ENCODE data around the gene MYLK.
"Not testable (repeated sequence)": the region's sequence is repeated elsewhere in the genome, so short reads cannot be mapped to it uniquely, and the experiment has no call there.

The MYLK gene

DNA sequence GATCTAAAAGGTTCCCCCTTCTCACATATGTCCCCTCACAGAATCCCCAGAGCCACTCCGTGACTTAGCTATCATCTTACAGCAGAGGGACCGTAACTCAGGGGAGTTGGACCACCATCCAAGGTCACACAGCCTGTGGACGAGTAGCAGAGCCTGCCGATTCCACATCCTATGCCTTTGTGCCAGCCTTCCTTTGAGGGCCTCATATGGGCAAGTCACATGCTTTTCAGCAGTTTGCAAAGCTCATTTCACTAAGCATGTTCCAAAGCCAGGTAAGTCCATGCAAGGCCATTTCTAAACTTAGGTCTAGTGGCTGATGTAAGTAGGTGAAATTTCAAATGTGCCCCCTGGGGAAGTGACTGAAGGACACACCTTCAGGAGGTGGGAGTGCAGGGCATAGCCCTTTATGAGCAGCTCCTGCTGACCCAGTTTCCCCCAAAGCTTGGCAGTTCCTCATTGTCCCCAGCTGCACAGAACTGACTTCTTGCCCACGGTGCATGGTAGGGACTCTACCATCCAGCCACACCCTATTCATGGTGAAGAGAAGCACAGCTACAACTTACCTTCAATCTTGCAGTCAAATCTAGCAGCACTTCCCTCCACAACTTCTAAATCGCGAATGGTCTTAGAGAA, 265.9 kb downstream of the MYLK start:
- no peak for DNase-seq

DNA sequence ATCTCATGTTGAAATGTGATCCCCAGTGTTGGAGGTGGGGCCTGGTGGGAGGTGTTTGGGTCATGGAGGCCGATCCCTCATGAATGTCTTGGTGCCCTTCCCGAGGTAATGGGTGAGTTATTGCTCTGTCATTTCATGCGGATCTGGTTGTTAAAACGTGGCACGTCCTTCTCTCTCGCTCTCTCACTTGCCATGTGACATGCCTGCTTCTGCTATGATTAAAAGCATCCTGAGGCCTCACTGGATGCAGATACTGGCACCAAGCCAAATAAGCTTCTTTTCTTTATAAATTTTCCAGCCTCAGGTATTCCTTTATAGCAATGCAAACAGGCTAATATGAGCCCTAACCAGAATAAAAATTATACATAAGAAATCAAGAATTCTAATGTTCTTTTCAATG, 267.5 kb downstream of the MYLK start:
- no peak for DNase-seq

DNA sequence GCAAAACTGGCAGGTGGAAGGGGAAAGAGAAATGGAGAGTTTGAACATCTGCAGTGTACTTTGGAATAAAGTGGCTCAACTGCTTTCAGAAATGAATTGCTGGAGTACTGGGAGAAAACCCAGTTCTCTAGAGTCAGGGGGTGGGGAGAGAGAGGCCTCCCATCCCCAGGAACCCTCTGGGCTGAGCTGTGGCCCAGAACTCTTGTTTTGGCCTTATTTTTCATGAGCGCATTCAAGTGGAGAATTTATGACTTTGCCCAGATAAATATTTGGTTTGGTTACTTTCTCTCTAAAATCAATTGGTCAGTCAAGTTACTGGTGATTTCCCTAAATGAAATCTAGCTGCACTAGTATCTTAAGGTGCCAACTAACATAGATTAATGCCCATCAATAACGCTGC, 270.6 kb downstream of the MYLK start:
- DNase-seq, result no peak

DNA sequence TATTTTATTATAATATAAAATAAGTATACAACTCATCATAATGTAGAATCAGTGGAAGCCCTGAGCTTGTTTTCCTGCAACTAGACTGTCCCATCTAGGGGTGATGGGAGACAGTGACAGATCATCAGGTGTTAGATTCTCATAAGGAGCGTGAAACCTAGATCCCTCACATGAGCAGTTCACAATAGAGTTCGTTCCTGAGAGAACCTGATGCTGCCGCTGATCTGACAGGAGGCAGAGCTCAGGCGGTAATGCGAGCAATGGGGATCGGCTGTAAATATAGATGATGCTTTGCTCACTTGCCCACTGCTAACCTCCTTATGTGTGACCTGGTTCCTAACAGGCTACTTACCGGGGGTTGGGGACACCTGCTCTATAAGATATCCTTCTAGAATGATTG, 272.5 kb downstream of the MYLK start:
- not testable (repeated sequence) for DNase-seq

DNA sequence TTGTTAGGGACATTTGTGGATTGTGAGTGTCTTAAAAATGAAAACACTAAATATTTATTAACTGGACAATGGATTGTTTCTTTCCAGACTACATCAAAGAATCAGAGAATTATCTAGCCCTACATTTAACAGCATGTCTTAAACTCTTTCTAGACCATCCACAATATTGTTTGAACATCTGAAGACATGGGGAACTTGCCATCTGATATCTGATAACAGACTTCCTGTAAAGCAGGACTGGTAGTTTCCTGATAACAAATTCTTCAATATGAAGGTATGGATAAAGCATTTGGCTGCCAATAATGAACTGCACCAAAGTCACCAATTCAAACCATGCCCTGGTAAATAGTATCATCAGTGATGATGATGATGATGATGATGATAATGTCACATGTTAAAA, 273.1 kb downstream of the MYLK start:
- DNase-seq, result no peak

DNA sequence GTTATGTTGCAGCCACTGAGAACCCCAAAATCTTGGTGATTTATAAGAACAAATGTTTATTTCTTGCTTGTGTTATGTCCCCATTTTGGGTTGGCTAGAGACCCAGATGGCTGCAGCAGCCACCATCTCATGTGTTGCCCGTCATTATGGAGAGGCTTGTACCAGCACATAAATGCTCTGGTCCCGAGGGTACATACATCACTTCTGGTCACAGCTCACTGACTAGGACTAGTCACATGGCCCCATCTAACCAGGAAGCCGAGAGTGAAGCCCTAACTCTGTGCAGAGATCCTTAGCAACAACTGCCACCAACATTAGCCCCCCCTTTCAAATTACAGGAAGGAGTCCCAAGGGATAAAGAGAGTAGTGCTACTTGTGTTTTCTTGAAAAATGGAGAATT, 273.8 kb downstream of the MYLK start:
- DNase-seq, result no peak

DNA sequence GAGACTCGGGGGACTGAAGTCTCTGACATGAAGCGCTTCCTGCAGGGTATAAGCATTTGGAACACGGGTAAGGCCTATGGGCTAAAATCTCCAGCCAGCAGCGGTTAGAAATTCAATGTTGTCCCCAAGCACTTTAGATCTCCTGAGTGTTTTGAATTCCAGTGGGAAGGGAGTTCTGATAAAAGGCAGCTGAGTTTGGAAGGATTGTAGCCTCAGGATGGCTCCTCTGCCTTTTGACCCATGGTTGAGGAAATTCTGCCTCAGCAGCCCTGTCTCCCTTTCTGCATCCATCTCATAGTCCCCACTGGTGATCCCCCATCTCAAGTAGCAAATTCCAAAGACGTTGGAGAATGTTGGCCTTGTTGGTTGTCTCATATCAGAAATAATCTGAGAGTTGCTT, 275.1 kb downstream of the MYLK start:
- DNase-seq, result no peak

DNA sequence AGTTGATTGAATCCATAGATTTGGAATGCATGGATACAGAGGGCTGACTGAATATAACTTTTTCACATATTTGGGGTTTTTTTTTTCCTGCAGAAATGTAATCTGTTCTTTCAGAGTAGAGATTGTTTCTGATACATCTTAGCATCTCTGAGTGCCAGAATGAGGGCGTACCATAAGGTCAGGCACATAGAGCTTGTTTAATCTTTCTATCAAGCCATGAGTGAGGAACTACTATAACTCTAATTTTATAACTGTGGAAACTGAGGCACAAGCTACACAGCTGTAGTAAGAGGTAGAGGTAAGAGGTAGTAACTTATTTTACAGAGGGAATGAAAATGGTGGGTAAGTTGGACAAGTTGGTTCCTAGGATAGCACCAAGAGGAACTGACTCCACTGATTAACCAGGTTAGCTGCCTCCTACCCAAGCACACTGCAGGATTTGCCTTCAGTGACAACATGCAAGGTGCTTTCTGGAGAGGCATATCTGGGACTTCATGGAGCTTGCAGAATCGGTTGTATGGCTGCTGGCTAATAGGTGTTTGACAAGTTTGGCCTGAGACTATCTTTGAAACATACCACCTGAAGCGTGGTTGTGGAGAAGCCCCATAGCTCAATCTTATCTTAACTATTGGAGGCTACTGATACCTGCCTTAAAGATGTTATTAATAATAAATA, 275.7 kb downstream of the MYLK start:
- no peak for DNase-seq

DNA sequence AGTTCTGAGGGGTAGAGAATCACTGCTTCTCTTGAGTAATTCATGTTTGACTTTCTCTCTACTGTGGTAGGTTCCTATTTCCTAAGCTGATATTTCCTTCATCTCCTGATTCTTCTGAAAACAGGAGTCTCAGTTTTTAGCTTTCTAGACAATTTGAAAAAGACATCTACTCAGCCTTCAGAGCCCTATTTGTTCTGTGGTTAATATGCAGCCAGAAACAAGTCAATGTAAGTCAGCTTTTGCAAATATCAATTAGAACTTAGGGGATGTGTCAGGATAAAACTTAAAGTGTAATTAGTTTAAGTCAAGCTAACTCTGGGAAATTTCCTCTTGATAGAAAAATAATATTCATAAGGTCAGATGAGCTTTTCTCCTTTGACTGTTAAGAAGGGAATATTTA, 277.6 kb downstream of the MYLK start:
- DNase-seq, result no peak

DNA sequence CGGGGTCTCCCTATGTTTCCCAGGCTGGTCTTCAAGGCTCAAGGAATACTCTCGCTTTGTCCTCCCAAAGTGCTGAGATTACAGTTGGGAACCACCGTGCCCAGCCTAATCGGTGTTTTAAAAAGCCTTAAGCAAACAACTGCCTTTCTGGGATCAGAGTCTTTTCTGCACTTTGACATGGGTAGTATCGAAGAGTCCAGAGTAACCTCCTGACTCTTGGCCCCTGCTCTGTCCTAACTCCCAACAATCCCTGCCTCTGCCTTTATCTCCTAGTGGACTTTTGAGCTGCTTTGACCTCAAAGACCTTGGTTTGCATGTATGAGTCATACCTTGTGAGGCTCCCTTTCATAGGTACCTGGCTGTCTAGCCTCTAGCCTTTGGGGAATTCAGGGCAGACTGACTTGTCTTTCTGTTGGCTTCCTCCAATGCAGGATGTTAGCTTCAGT, 278.3 kb downstream of the MYLK start:
- DNase-seq, result no peak

DNA sequence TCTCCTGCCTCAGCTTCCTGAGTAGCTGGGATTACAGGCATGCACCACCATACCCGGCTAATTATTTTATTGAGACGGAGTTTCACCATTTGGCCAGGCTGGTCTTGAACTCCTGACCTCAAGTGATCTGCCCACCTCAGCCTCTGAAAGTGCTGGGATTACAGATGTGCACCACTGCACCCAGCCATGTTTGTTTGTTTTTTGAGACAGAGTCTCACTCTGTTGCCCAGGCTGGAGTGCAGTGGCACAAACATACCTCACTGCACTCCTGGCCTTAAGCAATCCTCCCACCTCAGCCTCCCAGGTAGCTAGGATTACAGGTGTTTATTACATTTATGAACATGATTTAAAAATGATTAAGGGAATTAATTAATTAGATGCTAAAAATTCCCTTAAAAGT, 281.0 kb downstream of the MYLK start:
- not testable (repeated sequence) for DNase-seq

DNA sequence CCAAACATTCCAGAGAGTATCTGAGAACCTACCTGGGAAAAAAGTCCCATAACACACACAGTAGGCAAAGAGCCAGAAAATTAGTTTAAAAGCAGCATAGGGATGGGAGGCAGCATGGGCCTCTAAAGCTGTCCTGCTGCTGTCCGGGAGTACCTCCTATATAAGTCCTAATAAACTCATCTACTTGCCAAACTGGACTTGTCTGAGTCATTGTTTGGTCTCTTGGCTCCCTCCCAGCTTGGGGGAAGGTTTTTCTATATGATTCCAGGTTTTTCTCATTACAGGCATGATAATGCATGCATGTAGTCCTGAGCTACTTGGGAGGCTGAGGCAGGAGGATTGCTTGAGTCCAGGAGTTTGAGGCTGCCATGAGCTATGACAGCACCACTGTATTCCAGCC, 281.8 kb downstream of the MYLK start:
- DNase-seq, result no peak

DNA sequence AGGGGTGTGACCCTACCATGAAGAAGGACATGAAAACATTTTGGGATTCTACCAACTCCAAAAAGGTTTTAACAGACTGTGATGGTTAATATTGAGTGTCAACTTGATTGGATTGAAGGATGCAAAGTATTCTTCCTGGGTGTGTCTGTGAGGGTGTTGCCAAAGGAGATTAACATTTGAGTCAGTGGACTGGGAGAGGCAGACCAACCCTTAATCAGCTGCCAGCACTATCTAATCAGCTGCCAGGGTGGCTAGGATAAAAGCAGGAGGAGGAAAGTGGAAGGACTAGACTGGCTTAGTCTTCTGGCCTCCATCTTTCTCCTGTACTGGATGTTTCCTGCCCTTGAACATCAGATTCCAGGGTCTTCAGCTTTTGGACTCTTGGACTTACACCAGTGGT, 283.3 kb downstream of the MYLK start:
- DNase-seq, result not testable (repeated sequence)

DNA sequence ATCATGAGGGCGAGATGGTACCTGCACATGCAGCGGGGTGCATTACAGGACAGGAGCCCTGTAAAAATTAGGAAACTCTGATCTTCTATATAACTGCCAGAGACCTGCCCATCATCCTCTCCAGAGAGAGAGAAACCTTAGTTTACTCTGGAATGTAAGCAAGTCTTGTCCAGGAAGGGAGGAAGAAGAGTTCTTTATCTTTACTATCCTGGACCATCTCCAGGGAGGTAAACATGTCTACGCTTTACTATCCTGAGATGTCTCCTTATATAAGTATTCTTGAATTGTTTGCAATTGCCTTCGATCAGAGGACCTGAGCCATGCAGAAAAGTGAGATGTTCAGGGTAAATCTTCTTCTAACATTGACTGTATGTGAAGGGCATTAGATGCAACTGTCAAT, 286.6 kb downstream of the MYLK start:
- DNase-seq, result no peak

DNA sequence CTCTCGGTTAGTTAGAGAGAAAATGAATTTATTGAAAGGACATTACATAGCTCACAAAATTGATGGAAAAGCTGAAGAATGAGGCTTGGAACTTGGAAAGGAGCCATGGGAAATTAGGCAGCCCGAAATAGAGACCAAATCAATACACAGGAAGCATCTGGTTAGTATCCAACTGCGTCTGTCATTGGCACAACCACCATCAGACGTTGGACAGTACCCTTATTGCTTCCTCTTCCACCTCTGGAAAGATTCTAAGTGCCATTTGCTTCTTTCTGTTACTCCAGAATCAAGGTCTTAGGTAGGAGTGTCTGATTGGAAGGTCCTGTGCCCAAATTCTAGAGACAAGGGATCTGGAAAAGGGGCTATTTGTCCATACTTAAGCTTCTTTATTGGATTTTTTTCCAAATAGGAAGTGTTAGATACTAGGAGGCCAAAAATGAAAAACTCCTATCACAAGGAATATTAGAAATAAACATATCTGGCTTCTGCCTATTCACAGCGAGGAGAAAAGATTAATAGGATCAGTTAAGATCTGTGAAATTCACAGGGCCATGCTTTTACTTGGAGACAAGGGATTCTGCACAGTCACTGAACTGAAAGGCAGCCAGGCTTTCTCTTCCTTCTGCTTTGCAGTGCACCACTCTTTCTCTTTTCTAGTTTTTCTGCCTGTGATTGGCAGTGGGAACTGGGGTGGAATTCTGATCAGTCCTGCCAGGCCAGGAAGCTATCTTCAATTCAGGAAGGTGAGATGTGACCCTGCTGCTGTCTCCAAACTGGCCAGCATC, 288.5 kb downstream of the MYLK start:
- no peak for DNase-seq

DNA sequence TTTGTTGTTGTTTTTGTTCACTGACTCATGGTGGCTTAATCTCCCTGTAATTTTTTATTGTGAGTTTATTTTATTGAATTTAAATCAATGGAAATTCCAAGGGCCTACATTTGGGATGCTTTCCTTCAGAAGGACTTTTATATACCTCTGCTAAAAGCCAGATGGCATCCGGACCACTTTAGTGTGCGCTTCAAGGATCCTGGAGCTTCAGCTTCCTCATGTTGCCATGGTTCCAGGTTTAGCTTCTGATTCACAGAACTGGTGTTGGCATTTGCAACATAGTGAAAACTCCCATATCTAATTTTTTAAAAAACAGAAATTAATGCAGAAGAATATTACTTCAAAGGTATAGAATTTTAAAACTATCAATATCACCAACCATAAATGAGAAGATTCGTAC, 290.8 kb downstream of the MYLK start:
- no peak for DNase-seq

DNA sequence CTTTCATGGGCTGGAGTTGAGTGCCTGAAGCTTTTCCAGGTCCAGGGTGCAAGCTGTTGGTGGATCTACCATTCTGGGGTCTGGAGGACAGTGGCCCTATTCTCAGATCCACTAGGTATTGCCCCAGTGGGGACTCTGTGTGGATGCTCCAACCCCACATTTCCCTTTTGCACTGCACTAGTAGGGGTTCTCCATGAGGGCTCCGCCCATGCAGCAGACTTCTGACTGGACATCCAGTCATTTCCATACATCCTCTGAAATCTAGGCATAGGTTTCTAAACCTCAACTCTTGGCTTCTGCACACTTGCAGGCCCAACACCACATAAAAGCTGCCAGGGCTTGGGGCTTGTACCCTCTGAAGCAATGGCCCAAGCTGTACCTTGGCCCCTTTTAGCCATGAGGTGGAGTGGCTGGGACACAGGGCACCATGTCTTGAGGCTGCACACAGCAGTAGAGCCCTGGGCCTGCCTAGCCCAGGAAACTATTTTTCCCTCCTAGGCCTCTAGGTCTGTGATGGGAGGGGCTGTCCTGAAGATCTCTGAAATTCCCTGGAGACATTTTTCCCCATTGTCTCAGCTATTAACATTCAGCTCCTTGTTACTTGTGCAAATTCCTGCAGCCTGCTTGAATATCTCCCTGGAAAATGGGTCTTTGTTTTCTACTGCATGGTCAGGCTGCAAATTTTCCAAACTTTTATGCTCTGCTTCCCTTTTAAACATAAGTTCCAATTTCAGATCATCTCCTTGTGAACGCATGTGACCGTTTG, 293.3 kb downstream of the MYLK start:
- DNase-seq, result no peak

DNA sequence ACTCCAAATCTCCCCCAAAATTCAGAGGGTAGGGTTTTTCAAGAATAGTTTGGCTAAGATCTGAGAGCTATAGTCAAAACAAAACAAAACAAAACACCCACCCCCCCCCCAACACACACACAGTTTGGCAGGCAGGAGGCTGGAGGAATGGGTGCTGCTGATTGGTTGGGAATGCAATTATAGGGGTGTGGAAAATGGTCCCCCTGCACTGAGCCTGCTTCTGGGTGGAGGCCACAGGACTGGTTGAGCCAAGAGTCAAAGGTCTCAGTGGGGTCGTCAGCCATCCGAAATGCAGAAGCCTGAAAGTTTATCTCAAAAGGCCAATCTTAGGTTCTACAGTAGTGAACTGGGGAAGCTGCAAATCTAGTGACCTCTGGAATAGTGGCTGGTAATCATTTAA, 296.7 kb downstream of the MYLK start:
- no peak for DNase-seq

DNA sequence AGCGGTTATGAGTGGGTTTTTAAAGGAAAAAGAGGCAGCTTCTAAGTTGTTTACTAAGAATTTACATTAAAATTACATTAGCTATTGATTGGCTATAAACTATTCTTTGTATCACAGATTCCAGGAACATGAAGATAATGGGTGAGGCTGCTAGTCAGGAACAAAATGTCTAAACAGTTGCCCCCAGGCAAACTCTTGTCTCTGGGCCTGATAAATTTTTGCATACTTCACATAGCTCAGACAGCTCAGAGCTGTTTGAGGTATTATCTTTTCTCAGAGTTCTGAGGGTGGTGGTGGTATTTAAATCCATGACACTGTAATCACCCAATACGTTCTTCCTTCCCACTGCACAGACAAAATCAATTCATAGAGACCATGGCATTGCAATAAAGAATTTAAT, 297.2 kb downstream of the MYLK start:
- no peak for DNase-seq

DNA sequence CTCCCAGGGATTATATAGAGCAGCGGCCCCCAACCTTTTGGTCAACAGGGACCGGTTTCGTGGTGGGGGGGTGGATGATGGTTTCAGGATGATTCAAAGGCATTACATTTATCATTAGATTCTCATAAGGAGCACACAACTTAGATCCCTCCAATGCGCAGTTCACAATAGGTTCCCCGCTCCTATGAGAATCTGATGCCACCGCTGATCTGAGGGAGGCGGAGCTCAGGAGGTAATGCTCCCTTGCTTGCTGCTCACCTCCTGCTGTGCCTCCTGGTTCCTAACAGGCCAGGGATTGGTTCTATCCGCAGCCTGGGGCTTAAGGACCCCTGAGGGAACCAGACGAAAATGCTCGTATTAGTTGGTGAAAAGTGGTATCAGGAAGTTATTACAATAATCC, 298.0 kb downstream of the MYLK start:
- no peak for DNase-seq

DNA sequence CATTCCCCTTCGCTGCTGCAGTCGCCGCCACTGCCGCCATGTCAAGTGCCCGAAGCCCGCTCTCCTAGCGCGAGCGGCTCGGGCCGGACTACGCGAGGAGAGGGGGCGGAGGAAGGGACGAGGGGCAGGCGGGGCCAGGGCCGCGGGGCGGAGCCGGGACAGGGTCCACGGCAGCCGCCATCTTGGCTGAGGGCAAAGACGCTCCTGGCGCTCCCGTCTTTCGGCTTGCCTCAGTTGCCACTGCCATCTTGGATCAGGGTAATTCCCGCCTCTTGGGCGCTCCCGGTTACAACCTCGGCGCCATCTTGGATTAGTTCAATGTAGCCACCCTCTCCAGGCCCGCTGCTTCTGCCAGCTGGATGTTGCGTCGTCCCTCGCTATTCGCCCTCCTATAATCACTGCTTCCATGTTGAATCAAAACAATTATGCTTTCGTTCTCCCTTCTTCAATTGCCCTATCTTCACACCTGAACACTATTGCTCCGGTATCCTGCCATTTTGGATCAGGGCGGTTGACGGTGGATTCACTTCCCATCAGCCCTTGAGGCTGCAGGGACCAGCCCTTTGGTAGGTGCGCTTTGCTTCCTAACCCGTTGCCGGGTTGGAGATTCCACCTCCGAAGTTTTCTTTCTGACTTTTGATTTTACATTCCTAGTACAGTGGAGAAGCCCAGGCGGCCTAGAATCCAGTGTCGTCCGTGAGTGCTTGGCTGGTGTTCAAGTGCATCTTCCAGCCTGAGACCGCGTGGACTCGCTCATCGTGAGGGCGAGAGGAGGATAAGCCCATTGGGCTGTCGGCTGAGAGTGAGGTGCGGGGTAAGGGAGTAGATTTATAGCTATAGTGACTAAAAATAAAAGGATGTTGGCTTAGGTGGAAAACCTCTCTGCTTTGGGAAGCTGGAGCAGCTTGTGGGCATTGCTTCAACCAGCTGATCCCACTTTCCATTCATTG, 298.9 kb downstream of the MYLK start, which contains the start of gene HACD2:
Gene HACD2, minus strand, starts transcription at position 66 of the 950 bp plus-strand sequence. Its CDS starts 26 bp downstream, at position 40.
- peak; percentile 95 for DNase-seq

All from CD4-positive, alpha-beta T cell treated with Interleukin-15 for 1 hour (primary cell).